ENCODE results near the gene CYFIP2.

DNA sequence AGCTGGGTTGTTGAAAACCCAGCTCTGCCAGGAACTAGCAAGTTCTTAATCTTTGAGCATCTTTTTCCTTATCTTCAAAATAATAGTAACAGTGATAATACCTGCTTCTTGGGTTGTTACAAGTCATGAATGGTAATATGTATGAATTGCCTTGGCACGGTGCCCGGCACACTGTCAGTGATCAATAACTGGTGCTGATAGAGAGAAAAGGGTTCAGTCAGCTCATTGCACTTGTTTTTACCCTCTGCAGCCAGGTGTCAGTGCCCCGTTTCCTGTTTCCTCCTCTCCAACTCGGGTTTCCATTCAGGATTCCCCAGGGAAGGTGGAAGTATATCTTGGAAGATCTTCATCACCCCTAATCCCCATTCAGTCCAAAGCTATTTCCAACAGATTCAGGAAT, 178.3 kb downstream of the CYFIP2 start:
- no peak for TF ChIP-seq CTCF (IDR thresholded peaks at IDR 0.05)
- no peak for TF ChIP-seq POLR2A (IDR thresholded peaks at IDR 0.05)

Data from esophagus squamous epithelium (tissue), 4 donors.